22Rv1 (cell line): Measurements from ENCODE around the gene OR5A2.
"Not testable (repeated sequence)": the region's sequence is repeated elsewhere in the genome, so short reads cannot be mapped to it uniquely, and the experiment has no call there.

Source experiments
- H3K27ac ChIP-seq: fragments of 450-650 bp; 2 replicates; pipeline ENCODE4 v1.5.1; 2017
- CTCF ChIP-seq: fragments of 450-650 bp; IDR thresholded peaks from 2 replicates; pipeline ENCODE4 v1.5.1; 2017; ENCODE audit warnings: mild to moderate bottlenecking
- ZFX ChIP-seq: fragments of 450-650 bp; IDR thresholded peaks from 2 replicates; pipeline ENCODE4 v1.6.1; 2017; ENCODE audit warnings: antibody characterized with exemption, borderline replicate concordance

The OR5A2 gene

GRCh38 chr11:59426361-59427067 lies at the start of gene OR5A2:
Gene OR5A2 (minus strand): TSS chr11:59426413. CDS start chr11:59422953, 3,460 bp downstream.
- no peak within 1 kb of the TSS for H3K27ac ChIP-seq
- no peak for TF ChIP-seq ZFX
- TF ChIP-seq CTCF: no peak

GRCh38 chr11:59475176-59475575 lies 49.0 kb upstream of the OR5A2 start:
- no peak overlapping the region for H3K27ac ChIP-seq
- TF ChIP-seq ZFX: no peak

GRCh38 chr11:59473015-59473414 lies 46.8 kb upstream of the OR5A2 start, which contains the start of gene OR4D10:
Gene OR4D10 (plus strand): TSS chr11:59473315. CDS start chr11:59477430, 4,115 bp downstream.
- TF ChIP-seq CTCF (no peak), ZFX (no peak)

GRCh38 chr11:59463190-59463641 lies 37.0 kb upstream of the OR5A2 start:
- no peak for TF ChIP-seq CTCF
- TF ChIP-seq ZFX: no peak

More at GRCh38 chr11:59473015-59473414, 46.8 kb upstream of the OR5A2 start, which contains the start of gene OR4D10:
- no peak within 1 kb of the TSS for H3K27ac ChIP-seq

GRCh38 chr11:59459916-59460315 lies 33.7 kb upstream of the OR5A2 start:
- TF ChIP-seq ZFX (no peak), CTCF (no peak)
- no peak overlapping the region for H3K27ac ChIP-seq

More at GRCh38 chr11:59463190-59463641, 37.0 kb upstream of the OR5A2 start:
- H3K27ac ChIP-seq: no peak overlapping the region

GRCh38 chr11:59456661-59457060 lies 30.4 kb upstream of the OR5A2 start, which contains the start of gene OR4D6:
Gene OR4D6 (plus strand): TSS chr11:59456961. CDS start chr11:59456961, 0 bp downstream.
- H3K27ac ChIP-seq: no peak within 1 kb of the TSS
- no peak for TF ChIP-seq ZFX
- no peak for TF ChIP-seq CTCF

- TF ChIP-seq CTCF (no peak), ZFX (no peak)
Measured at GRCh38 chr11:59448484-59448883, 22.3 kb upstream of the OR5A2 start.

GRCh38 chr11:59445624-59446023 lies 19.4 kb upstream of the OR5A2 start:
- not testable (repeated sequence) for H3K27ac ChIP-seq

More at GRCh38 chr11:59448484-59448883, 22.3 kb upstream of the OR5A2 start:
- no peak overlapping the region for H3K27ac ChIP-seq
